ENCODE results near the gene ZNRF3. TPM values are rescaled to one million over a fixed set of nuclear protein-coding genes. Genes with fewer than 3 reads are reported as not detected.
"Not testable (repeated sequence)": the region's sequence is repeated elsewhere in the genome, so short reads cannot be mapped to it uniquely, and the experiment has no call there.

The ZNRF3 gene
- total RNA-seq, 1 donor from 2014 or later, result 8.1 TPM

DNA sequence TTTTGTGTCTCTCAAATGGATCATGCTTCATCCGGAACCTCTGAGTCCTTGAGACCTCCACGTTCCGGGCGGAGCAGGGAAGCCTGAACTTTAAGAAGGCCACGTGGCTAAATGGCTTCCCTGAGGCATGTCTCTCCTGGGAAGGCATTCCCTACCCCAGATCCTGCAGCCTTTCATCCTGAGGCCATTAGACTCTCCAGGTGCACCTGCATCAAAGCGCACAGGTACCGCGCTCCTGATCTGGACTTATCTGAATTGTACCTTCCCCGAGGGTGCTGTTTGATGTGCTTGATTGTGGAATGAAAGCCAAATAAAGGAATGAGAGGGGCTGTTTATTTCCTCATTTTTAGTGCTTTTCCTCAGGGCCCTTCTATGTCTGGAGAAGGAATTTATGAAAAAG, 155.8 kb downstream of the ZNRF3 start:
- no peak for DNase-seq

DNA sequence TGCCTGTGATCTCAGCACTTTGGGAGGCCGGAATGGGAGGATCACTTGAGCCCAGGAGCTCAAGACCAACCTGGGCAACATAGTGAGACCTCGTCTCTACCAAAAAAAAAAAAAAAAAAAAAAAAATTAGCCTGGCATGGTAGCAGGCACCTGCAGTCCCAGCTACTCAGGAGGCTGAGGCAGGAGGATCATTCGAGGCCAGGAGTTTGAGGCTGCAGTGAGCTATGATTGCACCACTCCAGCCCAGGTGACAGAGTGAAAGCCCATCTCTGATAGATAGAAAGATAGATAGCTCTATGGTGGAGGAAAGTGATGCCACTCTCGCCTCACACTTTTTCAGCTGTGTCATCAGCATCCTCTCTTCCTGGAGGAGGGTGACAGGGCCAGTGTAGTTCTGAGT, 156.3 kb downstream of the ZNRF3 start:
- DNase-seq, result not testable (repeated sequence)

DNA sequence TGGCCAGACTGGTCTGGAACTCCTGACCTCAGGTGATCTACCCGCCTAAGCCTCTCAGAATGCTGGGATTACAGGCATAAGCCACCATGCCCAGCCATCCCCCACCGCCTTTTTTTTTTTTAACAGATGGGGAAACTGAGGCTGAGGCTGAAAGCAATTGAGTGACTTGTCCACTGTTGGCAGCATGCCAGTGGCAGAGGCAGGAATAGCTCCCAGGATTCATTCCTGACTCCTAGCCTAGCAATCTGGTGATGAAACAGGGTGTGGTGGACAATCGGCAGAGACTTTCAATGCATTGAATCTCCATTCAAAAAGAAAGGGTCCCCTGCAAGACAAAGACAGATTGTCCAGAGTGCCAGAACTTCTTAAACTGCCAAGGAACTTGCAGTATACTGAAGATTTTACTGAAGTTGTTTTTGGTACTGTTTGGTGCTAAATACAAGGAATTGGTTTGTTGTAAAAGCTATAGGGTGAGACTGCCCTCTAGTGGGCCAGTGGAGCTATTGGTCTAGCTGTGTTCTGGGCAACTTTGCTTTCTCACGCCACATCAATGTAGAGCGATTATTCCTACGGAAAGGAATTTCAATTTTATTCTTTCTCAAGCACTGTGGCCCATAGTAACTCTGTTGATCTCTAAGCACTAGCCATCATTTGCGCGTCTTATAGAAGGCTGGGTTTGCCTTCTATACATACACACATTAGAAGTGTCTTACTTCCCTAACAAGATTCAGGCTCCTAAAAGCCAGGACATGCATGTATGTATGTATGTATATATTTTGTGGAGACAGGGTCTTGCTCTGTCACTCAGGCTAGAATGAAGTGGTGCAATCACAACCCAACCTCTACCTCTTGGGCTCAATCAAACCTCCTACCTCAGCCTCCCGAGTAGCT, 157.3 kb downstream of the ZNRF3 start:
- DNase-seq, result peak; percentile 57

DNA sequence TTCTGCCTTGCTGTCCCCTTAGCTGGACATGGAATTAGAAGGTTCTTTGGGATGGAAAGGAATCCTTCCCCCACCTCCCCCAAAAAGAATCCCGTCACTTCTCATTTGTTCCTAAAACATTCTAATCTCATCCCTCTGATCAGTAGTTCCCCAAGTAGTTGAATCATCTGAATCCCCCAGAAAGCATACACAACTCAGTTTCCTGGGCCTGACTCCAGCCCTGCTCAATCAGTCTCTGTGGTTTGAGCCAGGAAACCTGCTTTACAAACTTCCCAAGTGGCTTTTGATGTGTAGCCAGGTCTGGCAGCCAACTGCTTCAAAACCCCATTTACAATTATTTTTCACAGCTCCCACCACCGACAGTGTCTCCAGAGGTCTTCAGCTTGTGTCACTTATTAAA, 158.0 kb downstream of the ZNRF3 start:
- DNase-seq, result no peak

DNA sequence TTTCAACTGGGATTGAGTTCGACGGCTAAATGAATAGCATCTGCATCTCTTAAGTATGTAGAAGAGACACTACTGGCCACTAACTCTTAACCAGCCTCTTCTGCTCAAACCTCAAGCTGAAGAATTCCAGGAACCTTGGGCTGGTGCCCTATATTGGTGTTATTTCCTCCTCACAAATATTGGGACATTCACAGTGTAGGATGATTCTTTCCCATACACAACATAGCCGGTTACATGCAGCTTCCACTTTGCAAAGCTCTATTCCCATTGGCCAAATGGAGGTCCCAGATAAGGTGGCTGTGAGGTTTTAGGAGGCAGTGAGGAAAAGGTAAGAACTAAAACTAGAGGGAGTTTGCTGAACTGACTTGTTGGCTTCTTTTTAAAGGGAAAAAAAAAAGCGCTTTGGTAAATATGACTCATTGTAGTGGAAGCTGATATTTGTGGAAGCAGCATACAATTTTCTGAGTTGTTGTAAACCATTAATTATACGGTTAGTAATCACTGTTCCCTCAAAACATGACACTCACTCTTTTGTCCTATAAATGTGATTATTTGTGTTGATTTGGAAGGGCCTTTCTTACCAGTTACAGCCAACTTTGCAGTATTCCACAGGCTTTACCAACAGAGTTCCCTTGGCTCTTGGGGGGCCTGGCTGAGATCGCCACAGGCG, 160.7 kb downstream of the ZNRF3 start:
- DNase-seq, result no peak

DNA sequence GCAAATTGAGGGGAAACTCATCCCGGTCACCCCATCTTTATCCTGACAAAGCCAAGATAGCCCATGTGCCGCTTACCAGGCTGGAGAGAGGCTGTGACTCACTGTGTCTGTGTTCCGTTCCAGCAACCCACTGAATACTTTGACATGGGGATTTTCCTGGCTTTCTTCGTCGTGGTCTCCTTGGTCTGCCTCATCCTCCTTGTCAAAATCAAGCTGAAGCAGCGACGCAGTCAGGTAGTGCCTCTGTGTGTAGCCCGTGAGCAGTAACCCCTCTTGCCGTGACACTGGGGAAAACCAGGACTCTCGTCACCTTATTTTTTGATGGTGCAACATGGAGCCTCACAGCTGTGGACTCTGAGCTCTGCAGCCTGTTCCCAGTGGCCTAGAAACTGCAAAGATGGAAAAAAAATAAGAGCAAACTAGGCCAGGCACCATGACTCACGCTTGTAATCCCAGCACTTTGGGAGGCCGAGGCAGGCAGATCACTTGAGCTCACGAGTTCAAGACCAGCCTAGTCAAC, 161.3 kb downstream of the ZNRF3 start:
- peak; percentile 53 for DNase-seq

DNA sequence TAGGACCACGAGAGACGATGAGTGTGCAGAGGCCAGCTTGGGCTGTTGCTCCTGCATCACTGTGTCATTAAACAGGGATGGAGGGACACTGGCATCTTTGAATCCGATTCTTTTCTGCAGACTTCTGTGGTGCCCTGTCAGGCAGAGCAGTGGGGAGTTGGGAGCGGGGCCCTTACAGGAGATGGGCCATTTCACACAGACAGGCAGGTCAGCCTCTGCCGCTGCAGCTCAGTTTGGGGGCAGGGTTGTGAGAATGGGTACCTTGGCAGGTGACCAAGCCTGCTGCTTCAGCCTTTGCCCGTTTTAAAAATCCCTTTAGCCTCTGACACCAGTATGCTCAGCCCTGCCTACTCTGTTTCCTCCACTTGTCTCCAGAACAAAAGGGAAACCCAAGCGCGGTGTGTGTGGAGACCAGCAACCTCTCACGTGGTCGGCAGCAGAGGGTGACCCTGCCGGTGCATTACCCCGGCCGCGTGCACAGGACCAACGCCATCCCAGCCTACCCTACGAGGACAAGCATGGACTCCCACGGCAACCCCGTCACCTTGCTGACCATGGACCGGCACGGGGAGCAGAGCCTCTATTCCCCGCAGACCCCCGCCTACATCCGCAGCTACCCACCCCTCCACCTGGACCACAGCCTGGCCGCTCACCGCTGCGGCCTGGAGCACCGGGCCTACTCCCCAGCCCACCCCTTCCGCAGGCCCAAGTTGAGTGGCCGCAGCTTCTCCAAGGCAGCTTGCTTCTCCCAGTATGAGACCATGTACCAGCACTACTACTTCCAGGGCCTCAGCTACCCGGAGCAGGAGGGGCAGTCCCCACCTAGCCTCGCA, 165.7 kb downstream of the ZNRF3 start:
- no peak for DNase-seq

DNA sequence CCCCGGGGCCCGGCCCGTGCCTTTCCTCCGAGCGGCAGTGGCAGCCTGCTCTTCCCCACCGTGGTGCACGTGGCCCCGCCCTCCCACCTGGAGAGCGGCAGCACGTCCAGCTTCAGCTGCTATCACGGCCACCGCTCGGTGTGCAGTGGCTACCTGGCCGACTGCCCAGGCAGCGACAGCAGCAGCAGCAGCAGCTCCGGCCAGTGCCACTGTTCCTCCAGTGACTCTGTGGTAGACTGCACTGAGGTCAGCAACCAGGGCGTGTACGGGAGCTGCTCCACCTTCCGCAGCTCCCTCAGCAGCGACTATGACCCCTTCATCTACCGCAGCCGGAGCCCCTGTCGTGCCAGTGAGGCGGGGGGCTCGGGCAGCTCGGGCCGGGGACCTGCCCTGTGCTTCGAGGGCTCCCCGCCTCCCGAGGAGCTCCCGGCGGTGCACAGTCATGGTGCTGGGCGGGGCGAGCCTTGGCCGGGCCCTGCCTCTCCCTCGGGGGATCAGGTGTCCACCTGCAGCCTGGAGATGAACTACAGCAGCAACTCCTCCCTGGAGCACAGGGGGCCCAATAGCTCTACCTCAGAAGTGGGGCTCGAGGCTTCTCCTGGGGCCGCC, 166.4 kb downstream of the ZNRF3 start:
- DNase-seq, result no peak

DNA sequence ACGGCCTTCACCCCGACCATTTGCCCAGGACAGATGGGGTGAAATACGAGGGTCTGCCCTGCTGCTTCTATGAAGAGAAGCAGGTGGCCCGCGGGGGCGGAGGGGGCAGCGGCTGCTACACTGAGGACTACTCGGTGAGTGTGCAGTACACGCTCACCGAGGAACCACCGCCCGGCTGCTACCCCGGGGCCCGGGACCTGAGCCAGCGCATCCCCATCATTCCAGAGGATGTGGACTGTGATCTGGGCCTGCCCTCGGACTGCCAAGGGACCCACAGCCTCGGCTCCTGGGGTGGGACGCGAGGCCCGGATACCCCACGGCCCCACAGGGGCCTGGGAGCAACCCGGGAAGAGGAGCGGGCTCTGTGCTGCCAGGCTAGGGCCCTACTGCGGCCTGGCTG, 167.1 kb downstream of the ZNRF3 start:
- DNase-seq, result no peak

DNA sequence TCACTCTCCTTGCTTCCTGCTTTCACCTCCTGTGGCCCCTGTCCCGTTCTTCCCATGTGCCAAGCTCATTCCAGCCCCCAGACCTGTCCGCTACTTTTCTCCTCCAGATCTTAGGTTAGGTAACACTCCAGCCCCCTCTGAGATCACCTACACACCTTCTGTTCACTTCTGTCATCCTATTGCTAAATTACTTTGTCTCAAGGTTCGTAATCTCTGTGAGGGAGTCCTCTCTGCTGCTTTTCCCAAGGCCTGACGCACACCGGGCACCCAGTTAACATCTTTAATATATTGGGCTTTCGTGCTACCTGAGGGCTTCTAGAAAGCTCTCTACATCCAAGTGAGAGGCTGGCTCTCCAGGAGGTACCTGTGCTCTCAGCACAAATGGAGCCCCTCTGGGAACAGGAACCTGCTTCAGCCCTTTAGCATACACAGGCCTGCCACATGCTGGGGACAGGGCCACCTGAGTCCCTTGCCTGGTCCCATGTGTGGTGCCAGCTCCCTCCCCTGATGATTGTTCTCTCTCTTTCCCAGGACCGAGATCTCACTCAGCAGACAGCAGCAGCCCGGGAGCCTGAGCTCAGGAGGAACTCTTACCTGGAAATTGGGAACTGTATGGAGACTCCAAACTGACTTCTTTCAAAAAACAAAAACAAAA, 169.8 kb downstream of the ZNRF3 start:
- no peak for DNase-seq

DNA sequence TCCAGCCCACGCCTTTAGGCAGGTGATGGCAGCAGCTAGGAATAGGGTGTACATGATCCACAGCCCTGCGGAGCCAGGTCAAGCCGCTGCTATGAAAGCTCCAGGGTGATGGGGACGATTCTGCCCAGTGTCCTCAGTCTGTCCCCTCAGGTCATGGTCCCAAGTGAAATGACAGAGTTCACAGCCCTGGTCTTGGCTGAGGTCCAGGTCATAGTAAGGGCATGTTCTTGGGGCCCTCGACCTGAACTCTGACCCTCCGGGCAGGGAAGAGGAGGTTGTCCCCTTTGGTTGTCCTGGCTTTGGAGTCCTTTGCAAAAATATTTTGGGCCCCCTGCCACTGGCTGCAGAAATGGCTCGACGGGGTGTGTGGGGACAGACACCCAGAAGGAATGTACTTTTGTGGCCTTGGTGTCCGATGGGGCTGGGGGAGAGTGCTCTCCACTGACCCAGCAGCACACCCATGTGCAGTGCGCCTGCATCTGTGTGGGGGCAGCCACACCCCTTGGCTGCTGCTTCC, 170.9 kb downstream of the ZNRF3 start:
- DNase-seq, result no peak

DNA sequence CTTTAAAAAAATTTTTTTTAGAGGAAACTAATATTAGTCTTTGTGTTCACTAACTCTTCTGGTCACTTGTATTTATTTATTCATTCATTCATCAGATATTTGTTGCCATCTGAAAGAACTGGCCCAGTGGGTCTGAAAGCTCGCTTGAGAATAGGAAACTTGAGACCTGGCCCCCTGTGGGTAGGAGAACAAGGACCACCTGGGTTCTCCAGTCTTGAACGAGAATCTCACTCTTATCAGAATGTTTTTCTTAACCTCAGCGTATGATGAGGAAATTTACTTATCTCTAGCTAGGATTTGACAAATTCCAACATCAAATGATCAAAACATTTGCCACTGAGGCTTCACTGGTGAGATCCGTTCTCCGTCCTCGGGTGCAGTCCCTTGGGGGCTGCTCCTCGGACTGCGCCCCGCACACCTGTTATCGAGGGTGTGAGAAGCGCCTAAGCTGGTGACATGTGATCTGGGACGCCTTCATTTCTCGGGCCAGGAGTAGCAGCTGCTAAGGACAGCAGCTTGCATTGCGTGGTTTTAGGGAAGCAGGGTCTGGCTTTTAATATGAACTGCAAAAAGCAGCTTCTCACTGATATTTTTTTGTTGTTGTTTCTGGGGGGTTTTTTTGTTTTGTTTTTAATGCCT, 171.9 kb downstream of the ZNRF3 start:
- DNase-seq, result no peak

DNA sequence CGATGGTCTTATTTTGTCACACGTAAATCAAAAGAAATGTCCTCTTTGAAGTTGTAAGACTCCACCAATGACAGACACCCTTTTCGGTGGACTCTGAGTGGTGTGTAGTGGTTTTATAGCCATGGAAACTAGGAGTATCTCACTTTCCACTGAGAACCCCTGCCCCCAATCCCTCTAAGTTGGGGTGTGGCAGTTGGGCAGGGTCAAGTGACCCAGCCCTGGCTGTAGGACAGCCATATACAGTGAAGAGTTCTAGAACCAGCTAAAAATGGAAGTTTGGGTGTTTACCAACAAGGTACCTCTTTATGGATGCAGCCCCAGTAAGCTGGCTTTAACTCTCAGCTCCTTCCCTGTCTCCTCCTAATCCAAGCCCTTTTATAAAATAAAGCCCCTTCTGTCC, 173.1 kb downstream of the ZNRF3 start:
- DNase-seq, result no peak

DNA sequence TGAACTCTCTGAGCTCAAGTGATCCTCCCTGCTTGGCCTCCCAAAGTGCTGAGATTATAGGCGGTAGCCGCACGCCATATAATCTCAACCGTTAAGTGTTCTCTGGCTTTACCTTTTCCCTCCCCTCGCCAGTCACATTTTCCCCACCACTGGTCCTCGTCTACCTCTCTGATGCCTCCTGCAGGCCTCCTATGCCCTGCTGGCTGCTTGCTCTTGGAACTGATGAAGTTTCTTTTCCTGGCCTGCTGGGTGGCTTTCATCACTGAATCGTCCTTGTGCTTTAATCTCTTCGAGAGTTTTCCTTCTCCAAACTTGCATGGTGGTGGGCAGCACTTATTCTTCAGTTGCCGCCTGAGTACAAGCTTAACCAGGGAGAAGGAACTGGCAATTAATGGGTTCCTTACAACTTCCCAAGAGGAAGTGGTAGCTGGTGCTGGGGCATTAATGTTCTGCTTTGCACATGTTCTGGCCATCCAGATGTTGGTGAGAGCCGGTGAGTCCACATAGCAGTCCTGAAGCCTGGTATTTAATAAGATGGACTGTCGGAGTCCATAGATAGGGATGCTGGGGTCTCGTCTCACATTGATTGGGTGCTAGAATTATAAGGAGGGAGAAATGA, 177.0 kb downstream of the ZNRF3 start:
- no peak for DNase-seq

DNA sequence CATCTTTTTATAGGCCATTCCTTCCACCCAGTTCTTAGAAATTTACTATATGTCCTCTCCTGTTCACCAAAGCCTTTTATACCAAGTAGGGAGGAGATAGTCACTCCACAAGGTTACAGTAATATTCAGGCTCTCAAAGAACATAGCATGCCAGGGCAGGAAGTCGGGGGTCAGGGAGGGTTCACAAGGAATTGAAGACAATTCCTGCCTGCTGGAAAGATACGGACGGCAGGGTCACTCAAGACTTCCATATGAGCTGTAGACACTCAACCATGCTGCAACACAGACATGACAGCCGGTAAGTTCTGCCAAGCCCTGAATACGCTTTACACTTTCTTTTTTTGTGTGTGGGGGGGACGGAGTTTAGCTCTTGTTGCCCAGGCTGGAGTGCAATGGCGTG, 177.6 kb downstream of the ZNRF3 start:
- no peak for DNase-seq

DNA sequence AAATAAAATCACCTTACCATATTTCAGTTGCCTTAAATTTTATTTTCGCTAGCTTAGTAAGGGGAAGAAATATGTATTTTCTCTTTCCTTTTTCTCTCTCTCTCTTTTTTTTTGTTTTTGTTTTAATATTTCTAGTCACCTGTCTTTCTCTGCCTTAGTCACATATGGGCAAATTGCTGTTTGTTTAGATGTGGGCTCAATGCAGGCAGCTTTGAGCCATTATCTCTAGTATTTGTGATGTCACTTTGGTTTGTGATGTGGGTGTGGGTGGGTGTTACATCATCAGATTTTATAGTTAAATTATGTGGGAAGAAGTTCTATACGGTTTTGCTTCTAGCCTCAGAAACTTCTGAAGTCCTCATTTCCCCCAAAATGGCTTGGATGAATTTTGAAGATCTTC, 178.4 kb downstream of the ZNRF3 start, which contains the start of gene C22orf31:
Gene C22orf31 (minus strand): TSS at position 59 of the 400 bp plus-strand sequence. CDS start 39 bp downstream, at position 20.
- DNase-seq, result no peak

DNA sequence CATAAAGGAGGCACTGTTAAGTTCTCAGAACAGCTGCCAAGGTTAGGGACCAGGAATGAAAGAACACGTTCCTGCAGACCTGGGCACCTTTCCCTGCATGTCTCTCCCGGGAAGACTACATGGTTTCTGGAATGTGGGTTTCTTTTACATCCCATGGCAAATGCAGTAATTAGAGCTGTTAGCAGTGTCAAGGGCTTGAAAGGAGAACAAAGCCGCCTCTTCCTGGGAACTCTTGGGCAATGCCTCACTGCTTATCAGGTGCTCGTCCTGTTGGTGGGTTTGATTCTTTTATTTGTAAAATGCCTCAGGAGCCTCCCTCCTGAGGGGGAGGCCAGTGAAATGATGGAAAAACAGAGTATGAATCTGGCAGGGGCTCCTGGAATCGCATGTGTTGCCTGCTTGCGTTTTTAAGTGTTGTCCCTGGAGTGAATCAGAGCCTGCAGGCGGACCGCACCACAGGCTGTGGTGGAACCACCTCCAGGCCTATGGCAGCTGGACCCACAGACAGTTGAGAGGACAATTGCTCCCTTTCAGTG, 179.0 kb downstream of the ZNRF3 start:
- DNase-seq, result no peak

DNA sequence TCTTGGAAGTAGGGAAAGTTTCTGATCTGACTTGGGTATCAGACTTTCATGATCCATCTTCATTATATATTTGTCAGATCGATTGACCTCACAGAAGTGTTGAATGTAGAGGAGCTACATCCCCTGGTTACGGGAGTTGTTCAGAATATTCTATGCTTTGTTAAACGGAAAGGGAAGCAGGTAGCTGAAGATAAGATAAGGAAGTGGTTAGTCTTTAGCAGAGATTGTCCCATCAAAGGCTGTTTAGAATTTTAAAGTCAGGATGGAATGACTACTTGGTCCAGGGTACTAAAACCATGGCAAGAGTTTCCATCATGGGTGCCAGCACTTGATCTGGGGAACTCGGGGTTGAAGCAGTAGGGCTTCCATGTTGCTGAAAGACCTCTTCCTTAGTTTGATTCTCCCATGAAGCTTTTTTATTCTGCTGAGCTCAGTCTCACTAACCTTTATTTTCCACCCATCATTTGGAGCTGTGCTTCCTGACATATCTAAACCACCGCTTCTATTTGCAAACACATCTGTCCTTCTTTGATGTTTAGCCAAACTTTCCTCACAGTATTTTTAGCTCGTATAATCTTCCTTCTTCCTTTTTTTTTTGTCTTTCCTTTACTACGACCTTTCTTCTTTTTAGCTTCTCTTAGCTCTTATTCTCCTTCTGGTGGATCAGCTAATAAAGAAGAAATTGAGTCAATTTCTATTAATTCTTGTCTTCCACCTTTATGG, 182.3 kb downstream of the ZNRF3 start:
- DNase-seq, result no peak

DNA sequence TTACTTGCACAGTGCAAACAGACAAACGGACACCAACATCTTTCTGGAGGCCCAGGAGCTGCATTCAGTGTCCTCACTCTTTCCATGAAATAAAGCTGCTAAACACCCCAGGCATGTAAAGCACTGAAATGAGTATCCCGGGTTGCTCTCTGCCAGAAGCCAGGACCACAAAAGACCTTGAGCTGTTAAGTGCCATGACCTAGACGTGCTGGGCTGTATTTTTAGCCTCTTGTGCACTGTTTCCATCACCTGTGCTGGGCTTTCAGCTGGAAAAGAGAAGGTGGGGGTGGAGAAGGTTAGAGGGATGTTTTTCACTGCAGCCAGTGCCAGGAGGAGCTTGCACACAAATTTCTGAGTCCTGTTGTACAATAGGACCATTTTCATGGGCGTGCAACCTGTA, 186.1 kb downstream of the ZNRF3 start:
- no peak for DNase-seq

Data from occipital lobe (tissue), 2 donors.